ENCODE data around the gene HSPA2. TPM values are rescaled to one million over a fixed set of nuclear protein-coding genes. Genes with fewer than 3 reads are reported as not detected.
A peak's percentile ranks its signal among the peaks of the same experiment; 100 is the strongest.
"Not testable (repeated sequence)": the region's sequence is repeated elsewhere in the genome, so short reads cannot be mapped to it uniquely, and the experiment has no call there.

The HSPA2 gene
- total RNA-seq, 1 experiment from 2014 or later = 1.2 TPM

DNA sequence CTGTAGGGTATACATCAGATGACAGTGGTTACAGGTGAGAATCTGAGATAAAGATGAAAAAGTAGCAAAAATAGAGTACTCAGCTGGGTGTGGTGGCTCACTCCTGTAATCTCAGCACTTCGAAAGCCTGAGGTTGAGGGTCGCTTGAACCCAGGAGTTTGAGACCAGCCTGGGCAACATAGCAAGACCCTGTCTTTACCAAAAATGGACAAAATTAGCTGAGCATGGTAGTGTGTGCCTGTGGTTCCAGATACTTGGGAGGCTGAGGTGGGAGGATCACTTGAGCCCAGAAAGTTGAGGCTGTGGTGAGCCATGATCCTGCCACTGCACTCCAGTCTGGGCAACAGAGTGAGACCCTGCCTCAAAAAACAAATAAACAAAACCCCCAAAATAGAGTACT lies 17.7 kb downstream of the HSPA2 start:
- not testable (repeated sequence) for DNase-seq (ENCODE audit: low read depth)

DNA sequence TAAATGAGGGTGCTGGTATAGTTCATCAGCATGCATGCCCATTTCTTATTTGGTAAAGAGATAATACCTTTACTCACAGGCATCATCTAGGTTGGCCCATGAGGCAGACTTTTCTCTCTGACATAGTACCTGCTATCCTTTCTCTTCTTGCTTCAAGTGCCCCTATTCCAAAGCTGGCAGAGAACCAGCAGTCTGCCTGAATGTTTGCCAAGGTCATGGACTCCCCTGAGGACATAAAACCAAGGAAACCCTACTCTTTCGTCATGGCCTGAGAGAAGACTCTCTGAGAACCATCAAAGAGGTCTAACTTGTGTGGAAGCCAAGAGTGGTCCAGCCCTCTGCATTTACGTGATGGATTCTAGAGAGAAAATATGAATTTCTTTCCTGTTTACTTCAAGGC lies 21.1 kb downstream of the HSPA2 start:
- DNase-seq (ENCODE audit: low read depth) = peak; percentile 36

DNA sequence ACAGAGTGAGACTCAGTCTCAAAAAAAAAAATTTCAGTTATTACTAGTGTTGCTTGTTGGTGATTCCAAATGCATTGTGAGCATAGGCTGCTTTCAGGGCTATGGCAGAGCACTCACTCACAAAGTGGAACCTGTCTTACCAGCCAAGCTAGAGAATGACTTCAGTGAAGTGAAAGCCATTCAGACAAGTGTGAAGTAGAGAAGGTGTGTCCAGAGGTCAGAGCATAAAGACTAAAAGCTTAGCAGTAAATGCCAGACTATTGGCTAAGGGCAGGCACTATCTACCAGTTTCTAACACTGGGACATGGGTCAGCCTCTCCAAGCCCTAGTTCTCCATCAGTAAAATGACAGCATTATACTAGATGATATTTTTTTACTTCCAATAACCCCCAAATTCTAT lies 21.9 kb downstream of the HSPA2 start:
- no peak for DNase-seq (ENCODE audit: low read depth)

DNA sequence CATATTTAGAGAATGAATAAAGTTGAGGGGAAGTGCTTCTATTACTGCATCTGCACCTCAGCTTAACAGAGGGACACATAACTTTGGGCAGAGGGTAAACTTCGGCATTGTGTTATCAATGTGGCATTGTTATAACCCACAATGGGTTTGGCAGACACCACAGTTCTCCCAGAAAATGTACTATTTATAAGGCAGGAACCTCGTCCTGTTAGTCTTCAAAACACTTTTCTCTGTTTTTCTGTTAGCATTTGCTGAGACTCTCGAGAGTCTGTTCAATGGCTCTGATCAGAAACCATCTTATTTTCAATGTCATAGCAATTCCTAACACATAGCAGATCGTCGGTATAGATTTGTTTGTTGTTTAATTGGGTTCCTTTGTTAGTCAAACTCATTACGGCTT lies 23.2 kb downstream of the HSPA2 start:
- DNase-seq (ENCODE audit: low read depth) = no peak

DNA sequence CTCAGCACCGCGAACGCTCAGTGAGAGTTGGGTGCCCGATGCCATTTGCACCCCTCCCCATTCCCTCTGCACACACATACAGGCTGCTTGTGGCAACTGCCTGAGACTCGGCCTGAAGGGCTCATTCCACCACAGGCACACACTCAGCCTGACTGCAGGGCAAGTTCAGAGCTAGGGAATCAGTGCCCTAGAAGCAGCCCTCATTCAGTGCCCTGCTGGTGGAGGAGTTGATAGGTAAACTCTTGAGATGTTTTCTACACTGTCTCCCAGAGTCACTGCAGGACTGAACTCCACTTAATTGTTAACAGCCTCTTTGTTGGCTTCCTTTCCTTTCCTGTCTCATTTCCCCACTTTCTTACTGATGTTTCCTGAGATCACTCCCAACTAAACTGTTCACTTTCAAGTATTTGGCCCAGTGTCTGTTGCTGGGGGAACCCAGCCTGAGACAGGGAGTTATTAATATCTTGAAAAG lies 26.1 kb downstream of the HSPA2 start:
- DNase-seq (ENCODE audit: low read depth) = no peak

DNA sequence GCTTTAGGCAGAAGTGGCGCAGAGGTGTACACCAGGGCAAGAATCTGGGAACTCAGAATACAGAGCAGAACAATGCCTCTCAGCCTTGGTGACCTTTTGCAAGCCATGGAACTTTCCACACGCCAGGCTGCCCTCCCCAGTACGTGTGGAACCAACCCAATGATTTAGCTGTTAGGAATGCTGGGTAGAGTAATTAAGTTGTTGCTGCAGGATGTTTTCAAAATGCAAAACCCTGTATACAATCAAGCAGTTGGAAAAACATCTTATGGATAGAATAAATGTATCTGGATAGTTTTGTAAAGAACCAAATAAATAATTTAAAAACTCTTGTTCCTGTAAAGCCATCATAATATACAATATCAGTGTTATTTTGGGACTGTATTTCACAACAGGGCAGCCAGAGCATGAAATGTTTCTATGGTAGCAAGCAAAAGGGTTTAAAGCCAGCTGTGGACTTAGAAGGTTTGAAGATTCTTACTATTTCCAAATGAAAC lies 28.6 kb downstream of the HSPA2 start:
- DNase-seq (ENCODE audit: low read depth) = peak; percentile 89

DNA sequence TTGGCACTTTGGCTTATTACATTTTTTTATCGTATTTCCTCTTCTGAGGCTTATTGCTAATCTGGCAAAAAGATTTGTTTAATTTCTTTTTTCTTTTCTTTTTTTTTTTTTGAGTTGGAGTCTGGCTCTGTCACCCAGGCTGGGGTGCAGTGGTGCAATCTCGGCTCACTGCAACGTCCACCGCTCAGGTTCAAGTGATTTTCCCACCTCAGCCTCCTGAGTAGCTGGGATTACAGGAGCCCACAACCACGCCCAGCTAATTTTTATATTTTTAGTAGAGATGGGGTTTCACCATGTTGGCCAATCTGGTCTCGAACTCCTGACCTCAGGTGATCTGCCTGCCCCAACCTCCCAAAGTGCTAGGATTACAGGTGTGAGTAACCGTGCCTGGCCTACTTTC lies 29.1 kb downstream of the HSPA2 start:
- DNase-seq (ENCODE audit: low read depth) = not testable (repeated sequence)

DNA sequence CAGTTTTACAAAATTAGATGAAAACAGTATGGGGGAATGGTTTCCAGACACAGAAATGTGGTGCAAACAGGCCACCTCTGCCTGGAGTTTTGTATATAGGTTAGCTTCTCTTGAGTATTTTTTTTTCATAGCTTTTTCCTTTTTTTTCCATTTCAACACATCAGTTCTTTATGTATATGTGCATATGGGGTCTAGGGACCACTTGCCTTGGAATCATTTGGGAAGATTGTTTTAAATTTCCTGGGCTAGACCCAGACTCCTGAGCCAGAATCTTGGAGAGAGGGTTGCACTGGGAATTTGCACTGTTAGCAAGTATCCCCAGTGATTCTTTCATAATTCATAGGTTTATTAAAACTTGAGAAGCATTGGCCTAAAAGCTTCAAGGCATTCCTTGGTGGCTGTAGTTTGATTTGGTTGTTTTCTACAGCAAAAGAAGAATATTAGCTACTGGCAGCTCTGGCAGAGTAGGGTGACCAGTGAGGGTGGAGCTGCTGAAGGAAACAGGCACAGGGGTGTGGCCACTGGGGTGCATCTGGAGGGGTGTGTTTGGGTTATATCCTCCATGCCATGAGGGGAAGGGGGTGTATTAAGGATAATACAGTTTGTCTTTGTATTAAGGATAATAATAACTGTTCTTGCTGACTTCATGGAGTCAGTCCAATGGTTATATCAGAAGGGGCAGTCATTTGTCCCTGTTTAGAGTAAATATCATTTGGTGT lies 32.0 kb downstream of the HSPA2 start:
- no peak for DNase-seq (ENCODE audit: low read depth)

DNA sequence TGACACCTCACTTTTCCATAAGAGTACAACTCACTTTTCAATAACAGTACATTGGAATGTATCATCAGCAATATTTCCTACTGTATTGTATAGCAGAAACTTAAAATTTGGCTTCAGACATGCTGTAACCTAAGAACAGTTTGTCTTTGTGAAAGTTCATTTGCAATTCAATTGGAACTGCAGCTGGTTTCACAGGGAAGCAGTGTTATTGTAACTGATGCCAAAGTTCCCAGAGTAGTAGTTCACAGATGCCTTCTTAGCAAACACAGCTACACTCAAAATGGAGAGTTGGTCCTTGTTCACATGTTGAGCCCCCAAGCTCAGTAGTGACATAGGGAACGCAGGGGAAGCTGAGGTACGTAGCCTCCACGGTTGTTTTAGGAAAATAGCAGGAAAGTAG lies 32.6 kb downstream of the HSPA2 start:
- no peak for DNase-seq (ENCODE audit: low read depth)

DNA sequence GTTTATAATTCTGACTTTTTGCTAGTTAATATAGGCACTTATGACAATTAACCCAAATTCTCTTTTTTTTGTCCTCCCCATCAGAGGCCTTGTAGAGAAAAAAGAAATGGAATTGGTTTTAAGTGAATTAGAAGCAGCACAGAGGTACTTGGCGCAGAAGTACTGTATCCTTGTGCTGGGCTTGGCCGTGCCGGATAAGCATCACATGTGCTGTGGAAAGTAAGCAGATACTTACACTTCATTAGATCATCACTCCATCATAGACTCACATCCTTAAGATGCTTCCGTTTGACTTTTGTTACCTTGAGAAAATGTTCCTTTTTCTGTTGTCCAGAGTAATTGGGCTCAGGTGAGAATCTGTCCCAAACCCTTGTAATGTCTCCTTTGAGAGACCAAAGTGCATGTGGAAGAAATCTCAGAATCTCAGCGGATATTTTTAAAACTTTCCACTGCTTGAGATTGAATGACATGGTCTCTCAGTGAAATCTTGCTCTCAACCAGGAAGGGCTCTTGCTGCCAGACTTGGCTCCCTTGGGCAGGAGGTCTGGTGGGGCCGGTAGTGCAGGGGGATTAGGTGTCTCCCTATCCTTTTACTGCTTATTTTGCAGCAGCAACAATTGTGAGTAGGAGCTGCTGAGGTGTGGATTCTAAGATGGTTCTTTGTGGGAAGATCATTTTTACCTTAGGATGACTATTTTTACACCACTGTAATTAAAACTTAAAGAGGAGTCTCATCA lies 34.0 kb downstream of the HSPA2 start:
- no peak for DNase-seq (ENCODE audit: low read depth)

DNA sequence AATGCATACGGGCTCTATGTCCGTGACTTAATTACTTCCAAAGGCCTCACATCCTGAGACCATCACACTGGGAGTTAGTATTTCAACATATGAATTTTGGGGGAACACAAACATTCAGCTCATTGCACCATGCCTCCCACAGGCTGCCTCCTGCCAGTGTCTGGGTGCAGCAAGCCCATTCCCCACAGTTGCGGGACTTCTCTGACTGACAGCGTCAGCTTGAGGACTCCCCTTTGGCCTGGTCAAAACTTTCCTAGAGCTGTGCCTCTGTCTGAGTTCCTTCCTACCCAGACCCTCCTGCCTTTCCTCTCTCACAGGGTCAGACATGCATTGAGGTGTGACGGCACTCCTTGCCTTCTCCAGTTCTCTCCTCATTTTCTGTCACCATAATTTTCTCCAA lies 36.7 kb downstream of the HSPA2 start:
- DNase-seq (ENCODE audit: low read depth) = no peak

DNA sequence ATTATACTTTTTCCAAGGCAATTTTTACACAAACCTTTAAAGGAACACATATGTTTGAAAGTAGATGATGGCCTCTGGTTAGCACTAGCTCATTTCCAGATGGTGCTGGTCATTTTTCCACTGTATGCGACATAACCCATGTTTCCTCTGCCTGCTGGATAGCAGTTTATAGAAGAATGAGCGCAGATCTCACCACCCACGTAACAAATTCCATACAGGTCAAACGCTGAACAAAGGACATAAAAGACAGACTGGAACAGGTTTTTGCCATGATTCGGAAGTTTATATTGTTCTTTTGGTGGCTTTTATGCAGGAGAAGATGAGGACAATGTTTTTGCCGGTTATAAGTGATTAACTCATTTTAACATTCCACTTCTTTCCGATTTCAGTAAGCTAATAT lies 39.9 kb downstream of the HSPA2 start:
- no peak for DNase-seq (ENCODE audit: low read depth)

DNA sequence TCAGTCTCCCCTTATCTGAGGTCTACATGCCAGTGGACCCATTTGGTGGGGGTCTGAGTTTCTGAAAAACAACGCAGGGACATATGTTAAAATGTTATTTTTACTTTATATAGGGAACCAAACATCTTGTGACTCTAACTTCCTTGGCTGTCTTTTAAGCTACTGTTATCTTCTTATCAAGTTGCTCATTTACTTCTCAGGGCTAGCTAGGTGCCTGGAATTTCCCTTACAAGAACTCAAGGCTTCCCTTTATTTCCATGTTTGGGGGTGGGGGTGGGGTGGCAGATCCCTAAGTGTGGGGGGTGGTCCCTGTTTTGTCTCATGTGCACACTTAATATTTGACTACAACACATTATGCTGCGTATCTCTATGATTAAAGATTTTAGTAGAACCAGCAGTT lies 40.8 kb downstream of the HSPA2 start:
- no peak for DNase-seq (ENCODE audit: low read depth)

DNA sequence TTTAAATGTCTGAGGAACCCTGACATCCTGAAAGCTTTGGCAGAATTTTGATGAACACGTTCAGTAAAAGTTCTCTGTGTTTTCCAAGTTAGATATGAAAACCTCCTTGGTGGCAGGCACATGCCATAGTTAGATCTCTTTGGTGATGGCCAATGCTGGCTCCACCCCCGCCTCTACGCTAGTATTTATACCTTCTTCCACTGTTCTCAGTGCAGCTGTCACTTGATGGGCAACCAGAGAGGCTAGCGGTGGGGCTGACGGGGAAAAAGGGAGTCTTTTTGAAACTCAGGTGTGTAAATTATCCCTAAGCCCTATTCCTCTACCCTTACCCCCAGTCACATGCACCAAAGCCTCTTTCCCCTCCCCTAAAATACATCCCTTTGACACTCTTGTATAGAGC lies 41.3 kb downstream of the HSPA2 start:
- DNase-seq (ENCODE audit: low read depth) = no peak

DNA sequence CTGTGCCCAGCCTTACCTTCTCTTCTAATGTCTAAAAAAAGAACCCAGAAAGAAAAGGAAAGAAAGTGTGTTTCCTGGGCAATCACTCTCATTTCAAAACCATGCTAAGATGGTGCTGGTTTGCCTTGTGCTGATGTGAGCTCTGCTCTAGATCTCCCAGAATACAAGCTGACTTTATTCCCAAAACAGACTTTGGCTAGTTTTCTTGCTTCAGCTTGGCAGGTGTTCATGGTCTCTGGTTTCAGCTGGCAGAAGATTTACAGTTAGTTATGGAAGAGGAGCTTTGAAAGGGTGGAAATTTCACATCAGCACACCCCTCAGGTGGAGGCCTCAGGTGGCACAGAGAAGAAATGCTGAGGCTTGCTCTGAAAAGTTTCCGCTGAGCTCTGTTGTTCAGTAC lies 43.6 kb downstream of the HSPA2 start:
- DNase-seq (ENCODE audit: low read depth) = no peak

DNA sequence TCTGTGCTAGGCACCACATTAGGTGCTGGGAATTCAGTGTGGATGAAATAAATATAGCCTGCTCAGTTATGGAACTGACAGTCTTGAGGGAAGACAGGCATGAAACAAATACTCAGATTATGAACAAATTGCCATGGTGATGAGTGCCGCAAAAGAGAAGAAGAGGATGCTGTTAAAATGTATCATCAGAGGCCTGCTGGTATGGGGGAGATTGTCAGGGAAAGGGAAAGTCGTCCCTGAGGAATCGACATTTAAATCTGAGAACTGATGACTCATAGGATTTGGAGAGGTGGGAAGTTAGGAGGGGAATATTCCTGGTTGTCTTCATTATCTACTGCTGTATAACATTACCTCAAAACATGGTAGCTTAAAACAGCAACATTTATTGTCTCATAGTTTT lies 51.3 kb downstream of the HSPA2 start:
- DNase-seq (ENCODE audit: low read depth) = no peak

Other genes starting within 250 kb of the HSPA2 start
- not detected in 2 replicates for gene ESR2, start 246.4 kb upstream of the HSPA2 start, total RNA-seq (2014; rRNA removed; shearing (Covaris generic))
- gene MTHFD1, start 152.4 kb upstream of the HSPA2 start, total RNA-seq (2014; rRNA removed; shearing (Covaris generic)) = 21.5 and 47.2 TPM in 2 replicates
- 3.9 and 4.9 TPM in 2 replicates for gene AKAP5, start 75.2 kb upstream of the HSPA2 start, total RNA-seq (2014; rRNA removed; shearing (Covaris generic))
- gene ZBTB25, start 36.9 kb upstream of the HSPA2 start, total RNA-seq (2014; rRNA removed; shearing (Covaris generic)) = 5.5 and 6.3 TPM in 2 replicates
- gene ZBTB1, start 36.0 kb upstream of the HSPA2 start, total RNA-seq (2014; rRNA removed; shearing (Covaris generic)) = 44.1 and 51.4 TPM in 2 replicates
- gene PPP1R36, start 9.2 kb downstream of the HSPA2 start, total RNA-seq (2014; rRNA removed; shearing (Covaris generic)) = 0.10 and 0.89 TPM in 2 replicates
- 6.8 and 13.8 TPM in 2 replicates for gene PLEKHG3, start 163.7 kb downstream of the HSPA2 start, total RNA-seq (2014; rRNA removed; shearing (Covaris generic))

All from M059J (cell line).